Measurements from ENCODE around the gene AVPR1A.
"Not testable (repeated sequence)": the region's sequence is repeated elsewhere in the genome, so short reads cannot be mapped to it uniquely, and the experiment has no call there.

AVPR1A gene

DNA sequence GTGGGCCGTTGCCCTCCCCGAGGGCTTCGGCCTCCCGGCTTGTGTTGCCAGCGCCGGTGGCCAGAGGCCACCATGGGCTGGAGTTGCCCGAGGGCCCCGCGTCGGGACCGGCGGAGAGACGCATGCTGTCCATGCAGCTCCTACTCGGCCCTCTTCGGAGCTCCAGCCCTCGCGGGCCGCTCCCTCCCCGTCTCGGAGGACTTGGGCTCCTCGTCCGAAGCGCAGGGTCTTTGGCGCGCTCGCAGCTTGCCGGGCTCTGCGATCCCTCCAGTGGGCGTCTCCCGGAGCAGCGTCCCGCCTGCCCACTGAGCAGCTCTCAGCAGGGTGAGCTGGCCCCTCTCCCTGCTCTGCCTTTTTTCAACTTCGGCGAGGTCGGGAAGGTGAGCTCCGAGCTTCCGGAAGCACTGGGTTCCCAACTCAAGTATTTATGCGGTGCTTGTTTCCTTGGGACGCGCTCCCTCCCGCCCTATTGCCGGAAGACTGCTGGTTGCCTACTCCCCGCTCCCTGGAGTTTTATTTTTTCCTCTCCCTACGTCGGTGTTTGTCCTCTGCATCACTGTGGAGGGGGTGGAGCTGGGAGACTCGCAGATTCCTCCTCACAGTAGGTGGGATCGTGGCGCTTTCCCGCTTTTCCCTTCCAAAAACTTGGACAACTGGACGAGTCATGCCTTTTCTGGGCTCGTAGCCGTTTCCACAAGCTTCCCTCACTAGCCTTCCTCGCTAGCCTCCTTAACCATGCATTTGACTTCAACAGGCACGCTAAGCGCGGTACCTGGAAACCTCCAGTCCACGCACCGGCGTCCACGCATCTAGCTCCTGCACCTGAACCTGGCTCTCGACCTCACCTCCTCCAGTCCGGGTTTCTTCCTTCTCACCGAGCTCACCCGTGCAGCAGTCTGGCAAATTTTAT is at the start of gene AVPR1A:
AVPR1A (minus strand) TSS at position 489 of the 910 bp plus-strand sequence; CDS start at position 124, 365 bp downstream.
- DNase-seq: no peak

DNA sequence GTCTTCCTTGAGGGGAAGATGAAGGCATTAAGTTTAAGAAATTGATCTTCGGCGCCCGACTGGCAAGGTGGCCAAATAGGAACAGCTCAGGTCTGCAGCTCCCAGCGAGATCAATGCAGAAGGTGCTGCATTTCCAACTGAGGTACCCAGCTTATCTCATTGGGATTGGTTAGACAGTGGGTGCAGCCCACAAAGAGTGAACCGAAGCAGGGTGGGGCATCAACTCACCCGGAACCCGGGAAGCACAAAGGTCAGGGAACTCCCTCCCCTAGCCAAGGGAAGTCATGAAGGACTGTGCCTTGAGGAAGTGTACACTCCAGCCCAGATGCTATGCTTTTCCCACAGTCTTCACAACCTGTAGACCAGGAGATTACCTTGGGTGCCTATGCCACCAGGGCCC is 45.2 kb upstream of the AVPR1A start:
- no peak for DNase-seq

DNA sequence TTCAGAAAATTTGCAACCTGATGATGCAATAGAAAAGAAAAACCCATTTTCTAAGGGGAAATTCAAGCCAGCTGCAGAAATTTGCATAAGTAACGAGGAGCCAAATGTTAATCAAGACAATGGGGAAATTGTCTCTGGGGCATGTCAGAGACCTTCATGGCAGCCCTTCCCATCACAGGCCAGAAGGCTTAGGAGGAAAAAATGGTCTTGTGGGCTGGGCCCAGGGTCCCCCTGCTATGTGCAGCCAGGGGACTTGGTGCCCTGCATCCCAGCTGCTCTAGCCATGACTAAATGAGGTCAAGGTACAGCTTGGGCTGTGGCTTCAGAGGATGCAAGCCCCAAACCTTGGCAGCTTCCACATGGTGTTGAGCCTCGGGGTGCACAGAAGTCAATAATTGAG is 28.2 kb upstream of the AVPR1A start:
- no peak for DNase-seq

DNA sequence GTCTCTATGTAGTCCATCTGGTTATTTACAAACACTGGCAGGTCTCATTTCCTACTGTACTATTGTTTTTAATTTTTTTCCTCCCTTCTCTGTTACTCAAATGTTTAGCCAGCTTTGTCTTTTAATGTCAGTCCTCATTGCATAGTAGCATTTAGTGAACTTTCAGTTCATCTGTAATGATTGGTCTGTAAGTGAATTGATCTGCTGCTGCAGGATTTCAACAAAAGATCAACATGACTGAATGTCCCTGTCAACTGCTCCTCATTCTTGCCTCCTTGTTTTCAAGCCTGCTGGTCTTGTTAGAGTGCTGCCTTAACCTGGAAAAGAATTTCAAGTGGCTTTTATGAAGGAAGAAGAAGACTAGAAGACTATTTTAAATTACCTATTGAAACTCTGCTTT is 19.3 kb upstream of the AVPR1A start:
- DNase-seq: no peak

DNA sequence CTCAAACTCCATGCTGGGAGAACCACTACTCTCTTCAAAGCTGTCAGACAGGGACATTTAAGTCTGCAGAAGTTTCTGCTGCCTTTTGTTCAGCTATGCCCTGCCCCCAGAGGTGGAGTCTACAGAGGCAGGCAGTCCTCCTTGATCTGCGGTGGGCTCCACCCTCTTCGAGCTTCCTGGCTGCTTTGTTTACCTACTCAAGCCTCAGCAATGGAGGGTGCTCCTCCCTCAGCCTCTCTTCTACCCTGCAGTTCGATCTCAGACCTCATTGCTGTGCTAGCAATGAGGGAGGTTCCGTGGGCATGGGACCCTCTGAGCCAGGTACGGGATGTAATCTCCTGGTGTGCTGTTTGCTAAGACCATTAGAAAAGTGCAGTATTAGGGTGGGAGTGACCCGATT is 16.7 kb upstream of the AVPR1A start:
- not testable (repeated sequence) for DNase-seq

DNA sequence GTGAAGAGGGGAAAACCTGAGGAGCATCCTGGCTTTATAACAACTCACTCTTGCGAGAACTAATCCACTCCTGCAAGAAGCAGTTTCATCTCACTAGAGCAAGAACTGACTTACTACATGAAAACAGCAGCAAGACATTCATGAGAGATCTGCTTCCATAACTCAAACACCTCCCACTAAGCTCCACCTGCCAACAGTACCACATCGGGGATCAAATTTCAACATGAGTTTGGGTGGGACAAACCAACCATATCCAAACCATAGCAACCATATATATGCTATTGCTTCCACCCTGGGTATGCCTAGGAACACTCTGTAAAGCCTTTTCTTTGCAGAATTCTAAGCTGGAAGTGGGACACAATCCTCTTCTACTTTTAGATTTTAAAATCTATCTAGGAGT is 13.9 kb upstream of the AVPR1A start:
- no peak for DNase-seq

DNA sequence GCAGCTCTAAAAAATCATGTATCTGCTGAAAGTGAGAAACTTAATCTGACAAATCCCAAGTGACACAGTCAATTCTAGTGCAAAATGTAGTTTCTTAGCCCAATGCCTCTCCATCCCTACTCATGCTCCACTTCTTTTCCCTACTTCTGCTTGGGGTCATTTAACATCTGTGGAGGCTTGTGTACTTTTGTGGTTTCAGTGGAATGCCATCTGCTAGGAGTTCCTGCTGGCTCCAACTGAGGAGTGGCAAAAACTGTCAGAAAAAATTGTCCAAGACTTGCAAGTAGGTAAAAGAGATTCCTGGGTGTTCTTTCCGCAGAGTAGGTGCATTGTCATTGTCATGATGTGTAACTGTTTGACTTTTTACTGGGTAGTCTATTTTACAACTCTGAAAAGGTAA is 12.5 kb upstream of the AVPR1A start:
- no peak for DNase-seq

DNA sequence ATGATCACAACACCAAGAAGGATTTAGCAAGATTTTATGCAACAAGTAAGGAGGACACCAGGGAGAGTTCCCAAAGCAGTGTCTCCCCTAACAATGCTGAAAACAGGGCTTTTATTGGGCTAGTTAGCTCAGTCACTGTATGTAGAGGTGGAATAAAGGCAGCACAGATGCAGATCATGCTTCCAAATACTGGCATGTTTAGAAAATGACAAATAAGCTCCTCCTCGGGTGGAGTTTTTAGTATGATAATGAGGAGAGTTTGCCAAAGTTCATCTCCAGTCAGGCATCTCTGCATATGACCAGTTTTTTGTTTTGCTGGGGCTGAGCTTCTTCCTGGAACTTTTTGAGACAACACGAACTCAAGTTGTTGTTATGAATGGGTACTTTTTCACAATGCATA is 4.4 kb upstream of the AVPR1A start:
- no peak for DNase-seq

DNA sequence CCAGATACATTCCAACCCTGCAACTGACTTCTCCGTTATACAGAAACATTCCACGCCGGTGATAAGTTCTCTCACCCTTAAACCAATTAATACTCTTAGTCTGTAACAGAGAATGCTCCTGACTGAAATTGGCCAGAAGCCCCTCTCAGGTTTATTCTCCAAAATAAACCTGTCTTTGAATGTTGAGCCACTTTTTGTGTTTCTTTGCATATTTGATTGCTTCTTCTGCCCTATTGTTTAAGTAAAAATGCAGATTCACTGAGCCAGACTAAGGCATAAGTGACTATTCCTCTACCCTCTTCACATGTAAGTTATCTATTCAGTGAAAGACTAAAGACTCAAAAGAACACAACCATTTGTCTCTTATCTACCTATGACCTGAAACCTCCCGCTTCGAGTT is 3.6 kb upstream of the AVPR1A start:
- DNase-seq: no peak

DNA sequence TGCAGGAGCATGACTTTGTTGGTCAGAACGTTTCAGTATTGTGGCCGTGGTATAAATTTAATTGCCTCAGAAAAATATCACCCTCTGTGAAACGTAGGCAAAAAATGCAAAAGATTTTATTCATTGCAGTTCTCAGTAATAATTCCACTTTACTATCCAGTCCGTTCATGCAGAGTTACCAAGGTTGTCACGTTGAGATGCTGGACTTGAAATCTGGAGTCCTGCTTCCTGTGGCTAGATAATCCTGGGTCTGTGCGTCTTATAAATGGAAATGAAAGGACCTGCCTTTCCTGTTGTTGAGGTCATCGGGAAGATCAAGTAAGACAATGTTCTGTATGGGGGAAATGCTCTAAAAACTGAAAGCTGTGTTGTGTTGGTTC is 1.3 kb upstream of the AVPR1A start:
- no peak for DNase-seq

DNA sequence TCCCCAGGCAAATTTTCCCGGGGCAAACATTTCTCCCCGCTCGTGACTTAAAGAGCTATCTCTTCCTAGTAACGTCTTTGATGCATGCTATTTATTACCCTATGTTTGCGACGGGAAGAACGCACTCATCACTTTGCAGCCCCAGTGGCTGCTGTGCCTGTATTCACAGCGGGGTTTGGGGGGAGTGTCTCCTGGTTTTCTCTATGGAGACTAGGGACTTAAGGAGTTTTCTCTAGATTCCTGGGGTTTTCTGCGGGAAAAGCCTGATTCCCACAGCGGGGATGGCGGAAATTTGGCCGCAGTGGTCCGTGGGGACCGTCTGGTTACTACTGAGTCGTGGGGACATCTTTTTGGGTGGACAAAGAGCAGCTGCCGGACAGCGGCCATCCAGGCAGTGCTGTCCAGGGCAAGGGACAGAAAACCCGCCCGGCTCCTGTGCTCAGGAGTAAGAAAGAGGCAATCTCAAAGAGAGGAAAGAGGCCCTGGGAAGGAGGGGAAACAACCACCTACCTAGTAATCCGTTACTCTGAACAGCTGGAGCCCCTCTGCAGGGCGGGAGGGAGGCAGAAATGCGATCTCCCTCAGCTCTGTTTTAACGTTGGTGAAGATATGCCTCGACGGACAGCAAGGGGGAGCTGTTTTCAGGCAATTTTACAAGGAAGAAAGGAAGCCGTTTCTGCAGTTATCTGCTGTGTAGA is 771 bp upstream of the AVPR1A start:
- DNase-seq: peak; percentile 18

DNA sequence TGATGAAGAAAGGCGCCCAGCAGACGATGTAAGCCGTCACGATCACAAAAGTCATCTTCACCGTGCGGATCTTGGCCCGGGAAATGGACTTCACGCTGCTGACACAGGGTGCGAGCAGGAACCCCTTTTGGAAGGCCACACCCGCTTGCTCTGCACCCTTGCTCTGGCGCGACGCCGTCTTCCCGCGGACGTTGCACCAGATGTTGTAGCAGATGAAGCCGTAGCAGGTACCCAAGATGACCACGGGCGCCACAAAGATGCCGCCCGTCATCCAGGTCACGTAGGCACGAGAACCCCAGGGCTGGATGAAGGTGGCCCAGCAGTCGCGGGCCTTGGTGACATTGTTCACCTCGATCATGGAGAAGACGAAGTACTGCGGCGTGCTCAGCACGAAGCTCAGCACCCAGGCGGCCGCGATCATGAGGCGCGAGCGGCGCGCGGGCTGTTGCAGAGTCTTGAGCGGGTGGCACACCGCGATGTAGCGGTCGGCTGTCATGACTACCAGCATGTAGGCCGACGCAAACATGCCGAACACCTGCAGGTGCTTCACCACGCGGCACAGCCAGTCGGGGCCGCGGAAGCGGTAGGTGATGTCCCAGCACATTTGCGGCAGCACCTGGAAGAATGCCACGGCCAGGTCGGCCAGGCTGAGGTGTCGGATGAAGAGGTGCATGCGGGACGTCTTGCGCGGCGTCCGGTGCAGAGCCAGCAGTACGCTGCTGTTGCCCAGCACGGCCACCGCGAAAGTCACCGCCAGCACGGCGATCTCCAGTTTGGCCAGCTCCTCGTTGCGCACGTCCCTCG is 890 bp downstream of the AVPR1A start:
- no peak for DNase-seq

DNA sequence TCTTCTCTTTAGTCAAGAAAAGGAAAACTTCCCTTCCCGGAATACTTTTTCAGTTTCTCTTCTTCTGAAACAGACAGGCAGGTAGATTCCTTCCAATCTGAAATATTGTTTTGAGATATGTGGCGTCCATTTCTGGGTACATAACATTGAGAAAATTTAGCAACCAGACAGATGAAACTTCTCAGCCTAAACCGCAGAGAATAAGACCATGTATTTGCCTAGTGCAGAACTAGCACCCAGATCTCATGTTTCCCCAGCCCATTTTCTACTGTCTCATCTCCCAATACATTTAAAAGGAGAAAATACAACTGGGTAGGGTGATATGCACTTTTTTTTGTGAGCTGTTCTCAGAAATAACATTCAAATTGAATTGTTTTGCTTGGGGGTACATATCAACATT is 6.4 kb downstream of the AVPR1A start:
- DNase-seq: no peak

DNA sequence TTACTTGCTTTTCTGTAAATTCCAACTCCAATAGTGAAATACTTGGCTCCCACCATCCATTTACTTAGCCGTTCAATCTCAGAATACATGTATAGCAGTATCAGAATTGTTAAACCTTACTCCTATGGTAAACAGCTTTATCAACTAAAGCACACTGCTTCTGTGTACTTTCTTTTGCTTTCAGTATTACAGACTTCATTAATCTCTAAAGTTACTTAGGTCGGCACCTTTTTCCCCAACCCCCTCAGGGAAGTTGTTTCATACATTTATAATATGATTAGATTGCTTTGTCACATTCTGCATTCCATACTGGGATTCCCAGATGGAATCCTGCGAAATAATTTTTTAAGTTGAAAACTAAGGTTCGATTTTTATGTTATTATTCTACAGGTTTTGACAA is 12.5 kb downstream of the AVPR1A start:
- DNase-seq: no peak

DNA sequence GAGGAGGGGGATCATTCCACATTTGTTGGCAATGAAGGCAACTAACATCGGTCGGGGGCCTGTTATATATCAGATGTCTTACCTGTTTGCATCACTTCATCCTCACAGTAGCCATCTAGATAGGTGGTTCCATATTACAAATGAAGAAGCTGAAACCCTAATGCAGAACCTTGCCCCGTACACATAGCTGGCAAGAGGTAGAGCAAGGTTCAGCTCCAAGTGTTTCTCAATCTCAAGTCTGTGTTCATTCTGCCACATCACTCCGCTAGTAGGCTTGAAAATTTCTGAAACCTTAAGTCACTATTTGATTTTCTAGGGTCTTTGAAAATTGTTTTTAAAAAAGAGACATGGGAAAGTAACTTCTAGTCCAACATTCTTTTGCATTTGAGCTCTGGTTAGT is 17.0 kb downstream of the AVPR1A start:
- no peak for DNase-seq

DNA sequence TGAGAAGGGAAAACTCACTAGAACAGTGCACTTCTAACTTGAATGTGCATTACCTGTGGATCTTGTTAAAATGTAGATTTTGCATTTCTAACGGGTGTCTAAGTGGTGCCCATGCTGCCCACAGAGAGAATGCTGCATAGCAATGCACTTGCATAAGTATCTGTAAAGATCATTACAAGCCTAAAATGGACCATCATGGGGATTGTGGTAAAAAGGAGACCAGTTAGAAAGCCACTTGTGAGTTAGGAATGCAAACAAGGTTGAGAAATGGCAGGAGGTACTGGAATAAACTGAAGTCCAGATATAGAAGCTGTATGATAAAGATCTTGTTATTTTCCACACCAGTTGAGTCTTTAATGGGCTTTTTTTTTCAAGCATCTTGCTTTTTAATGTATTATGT is 18.8 kb downstream of the AVPR1A start:
- DNase-seq: no peak

DNA sequence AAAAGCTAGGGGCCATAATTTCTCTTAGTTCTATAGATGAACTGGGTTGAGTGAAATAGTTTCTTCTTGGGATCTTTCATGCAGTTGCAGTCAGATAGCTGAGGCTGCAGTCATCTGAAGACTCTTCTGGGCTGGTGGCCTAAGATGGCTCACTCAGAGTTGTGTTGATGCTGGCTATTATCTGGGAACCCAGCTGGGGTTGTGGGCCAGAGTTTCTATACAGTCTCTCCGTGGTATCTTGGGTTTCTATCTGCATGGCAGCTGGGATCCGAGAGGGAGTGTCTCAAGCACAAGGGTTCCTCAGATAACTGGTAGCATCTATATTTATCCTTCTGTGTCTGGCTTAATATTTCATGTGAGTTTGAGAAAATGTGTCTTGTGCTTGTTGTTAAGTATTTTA is 21.1 kb downstream of the AVPR1A start:
- DNase-seq: no peak

DNA sequence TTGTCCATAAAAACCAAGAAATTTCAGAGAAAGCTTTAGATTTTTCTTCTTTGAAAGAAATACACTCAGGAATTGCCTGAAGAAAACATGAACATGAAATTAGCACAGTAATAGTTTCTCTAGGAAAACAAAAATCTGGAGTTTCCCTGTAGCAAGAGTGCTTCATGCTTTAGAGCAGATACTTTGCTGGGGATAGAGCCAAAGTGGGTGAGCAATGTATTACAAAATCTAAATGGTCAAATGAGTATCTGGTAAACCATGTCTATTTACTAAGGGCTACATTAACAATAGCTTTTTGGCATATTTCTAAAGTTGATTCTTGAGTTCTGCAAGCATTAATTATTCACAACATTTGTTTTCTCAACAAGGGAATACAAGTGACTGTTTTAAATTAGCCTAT is 26.2 kb downstream of the AVPR1A start:
- DNase-seq: no peak

DNA sequence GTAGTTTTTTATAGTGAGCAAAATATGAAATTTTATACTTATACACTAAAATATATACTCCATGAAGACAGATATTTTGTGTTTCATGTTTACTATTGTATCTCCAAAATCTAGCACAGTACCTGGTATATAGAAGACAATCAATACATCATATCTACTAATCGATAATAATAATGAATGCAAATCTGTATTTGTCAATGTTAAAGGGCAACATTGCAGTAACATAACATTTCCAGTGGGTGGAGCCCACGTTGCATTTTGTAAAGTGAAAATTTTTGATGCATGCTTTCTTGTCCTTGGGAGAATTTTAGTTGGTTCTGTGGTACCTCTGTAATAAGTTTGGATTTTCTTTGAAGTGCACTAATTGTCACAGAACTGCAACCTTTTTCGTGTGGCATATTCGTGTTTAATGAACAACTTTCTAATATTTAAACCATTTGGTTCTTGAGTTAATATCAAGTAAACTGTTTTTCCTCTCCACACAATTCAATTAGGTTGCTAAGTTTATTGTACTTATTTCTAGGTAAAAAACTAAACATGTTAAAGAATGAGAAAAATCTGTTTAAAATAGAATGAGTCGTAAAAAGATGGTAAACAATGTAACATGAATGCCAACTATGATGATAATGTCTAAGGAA is 47.4 kb downstream of the AVPR1A start:
- no peak for DNase-seq

DNA sequence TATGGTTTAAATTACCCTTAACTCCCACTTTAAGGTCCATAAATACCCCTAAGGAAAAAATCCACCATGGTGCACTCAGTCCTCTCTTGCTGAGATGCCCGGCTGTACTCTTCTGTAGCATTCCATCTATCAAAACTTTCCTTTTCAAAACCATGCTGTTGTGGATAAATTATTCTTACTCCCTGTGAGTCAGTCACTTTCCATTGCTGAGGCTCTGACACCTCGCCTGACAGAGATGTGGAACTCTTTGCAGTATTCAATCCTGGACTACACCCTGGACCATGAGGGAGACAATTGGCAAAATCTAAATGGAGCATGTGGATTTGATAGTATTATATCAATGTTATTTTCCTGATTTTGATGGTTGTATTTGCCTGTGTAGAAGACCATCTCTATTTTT is 49.1 kb downstream of the AVPR1A start:
- DNase-seq: no peak

DNA sequence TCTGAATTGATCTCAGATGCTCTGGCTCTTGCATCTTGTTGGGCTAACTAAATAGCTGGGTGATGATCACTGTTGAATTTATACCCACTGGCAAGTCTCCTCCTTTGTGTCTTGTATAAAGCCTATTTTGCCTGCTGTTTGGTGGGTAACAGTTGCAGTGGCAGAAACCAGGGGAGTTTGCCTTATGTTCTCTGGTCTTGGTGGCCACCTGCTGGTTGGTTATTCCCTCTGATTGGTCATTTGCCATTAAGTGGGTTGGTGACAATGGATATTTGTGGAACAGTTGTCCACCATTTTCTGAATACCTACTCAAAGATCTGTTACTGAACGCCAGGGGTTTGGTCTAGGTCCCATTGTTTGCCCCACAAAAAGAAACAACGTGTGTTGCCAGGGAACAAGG is 52.1 kb downstream of the AVPR1A start:
- DNase-seq: no peak

DNA sequence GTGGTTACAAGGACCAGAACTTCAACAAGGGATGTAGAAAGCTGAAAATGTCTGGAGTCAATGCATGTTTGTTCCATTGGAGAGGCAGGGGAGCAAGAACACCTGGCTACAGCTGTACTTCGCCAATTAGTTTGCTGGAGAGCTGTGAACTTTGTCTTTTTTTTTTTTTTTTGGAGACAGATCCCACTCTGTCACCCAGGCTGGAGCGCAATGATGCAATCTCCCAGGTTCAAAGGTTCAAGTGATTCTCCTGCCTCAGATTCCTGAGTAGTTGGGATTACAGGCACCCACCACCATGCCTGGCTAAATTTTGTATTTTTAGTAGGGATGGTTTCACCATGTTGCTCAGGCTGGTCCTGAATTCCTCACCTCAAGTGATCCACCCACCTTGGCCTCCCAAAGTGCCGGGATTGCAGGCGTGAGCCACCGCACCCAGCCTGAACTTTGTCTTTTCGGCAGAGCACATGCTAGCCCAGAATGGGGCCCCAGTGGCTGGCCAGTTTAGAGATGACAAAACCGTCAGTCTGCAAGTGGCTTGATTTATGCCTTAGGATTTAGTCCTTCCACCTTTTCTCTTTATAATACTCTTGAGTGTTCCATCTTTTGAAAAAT is 55.5 kb downstream of the AVPR1A start:
- DNase-seq: no peak

DNA sequence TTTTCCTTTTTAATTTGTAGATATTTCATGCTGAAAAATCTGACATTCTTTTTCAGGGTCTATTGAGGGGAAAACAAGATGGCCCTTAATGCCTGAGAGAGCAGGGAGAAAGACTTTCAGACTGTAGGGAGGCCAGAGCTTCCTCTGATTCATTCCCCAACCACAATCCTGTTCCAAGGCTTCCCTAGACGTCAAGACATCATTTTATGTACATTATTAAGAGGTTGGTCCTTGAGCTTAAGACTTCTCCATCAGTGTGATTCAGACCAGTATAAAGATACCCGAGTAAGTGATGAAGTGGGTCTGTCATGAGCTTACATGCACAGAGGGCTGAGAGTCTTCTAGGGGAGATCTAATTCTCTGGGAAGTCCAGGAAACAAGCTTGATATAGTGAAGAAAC is 57.3 kb downstream of the AVPR1A start:
- no peak for DNase-seq

All from HCEC 1CT (cell line).